Measurements from ENCODE around the gene PPP2R2D.
"Not testable (repeated sequence)": the region's sequence is repeated elsewhere in the genome, so short reads cannot be mapped to it uniquely, and the experiment has no call there.

The PPP2R2D gene

GRCh38 chr10:131909014-131909808 is 8.4 kb downstream of the PPP2R2D start:
- no peak for DNase-seq

- no peak for DNase-seq
These were observed 9.1 kb downstream of the PPP2R2D start for GRCh38 chr10:131909929-131910328.

- no peak for DNase-seq
These were observed 10.0 kb downstream of the PPP2R2D start for GRCh38 chr10:131910663-131911314.

- no peak for DNase-seq
These were observed 10.6 kb downstream of the PPP2R2D start for GRCh38 chr10:131911451-131911850.

- no peak for DNase-seq
These were observed 11.8 kb downstream of the PPP2R2D start for GRCh38 chr10:131912620-131913019.

GRCh38 chr10:131915484-131915883 is 14.7 kb downstream of the PPP2R2D start:
- no peak for DNase-seq

GRCh38 chr10:131915990-131916766 is 15.4 kb downstream of the PPP2R2D start:
- no peak for DNase-seq

GRCh38 chr10:131916767-131917160 is 16.0 kb downstream of the PPP2R2D start:
- not testable (repeated sequence) for DNase-seq

- DNase-seq, result not testable (repeated sequence)
These were observed 16.7 kb downstream of the PPP2R2D start for GRCh38 chr10:131917496-131917895.

- DNase-seq, result not testable (repeated sequence)
These were observed 18.7 kb downstream of the PPP2R2D start for GRCh38 chr10:131919461-131919860.

GRCh38 chr10:131920151-131920550 is 19.3 kb downstream of the PPP2R2D start:
- DNase-seq, result no peak

- DNase-seq, result no peak
These were observed 19.9 kb downstream of the PPP2R2D start for GRCh38 chr10:131920693-131921092.

GRCh38 chr10:131921184-131921583 is 20.4 kb downstream of the PPP2R2D start:
- no peak for DNase-seq

GRCh38 chr10:131923038-131923756 is 22.4 kb downstream of the PPP2R2D start:
- DNase-seq, result no peak

GRCh38 chr10:131925011-131925649 is 24.3 kb downstream of the PPP2R2D start:
- DNase-seq, result no peak

GRCh38 chr10:131925716-131926115 is 24.9 kb downstream of the PPP2R2D start:
- no peak for DNase-seq

GRCh38 chr10:131926253-131926652 is 25.4 kb downstream of the PPP2R2D start:
- DNase-seq, result no peak

- DNase-seq, result no peak
These were observed 26.2 kb downstream of the PPP2R2D start for GRCh38 chr10:131926743-131927595.

- no peak for DNase-seq
These were observed 27.7 kb downstream of the PPP2R2D start for GRCh38 chr10:131928248-131929095.

GRCh38 chr10:131929122-131929845 is 28.5 kb downstream of the PPP2R2D start:
- DNase-seq, result no peak
